K562 (cell line): ENCODE measurements around the gene RSPH6A. TPM values are rescaled to one million over a fixed set of nuclear protein-coding genes. Genes with fewer than 3 reads are reported as not detected.

Experiments used
- ATAC-seq: fragments of 200-7000 bp; cut with Tn5 transposase; 3 replicates; pipeline ENCODE4 v1.9.1; 2020; ENCODE audit warnings: moderate library complexity
- BruUV-seq: library from RNA; stranded (reverse); fragments of 400-500 nt; replicated peaks from 2 replicates; lab custom pipeline; 2021; lab: Mats Ljungman, UMichigan
- CTCF ChIA-PET: fragments of 300-600 bp; formaldehyde crosslinking; extraction: SDS; loops from one replicate; lab custom pipeline; 2021; ENCODE audit warnings: low intra/inter-chr PET ratio; lab: Yijun Ruan, JAX
- POLR2A ChIA-PET: fragments of 300-600, 350-650 bp; sonication (Branson Sonifier 250); formaldehyde crosslinking; extraction: SDS; loops from one replicate; lab custom pipeline; 2021; ENCODE audit warnings: antibody characterized with exemption, inconsistent platforms; lab: Yijun Ruan, JAX
- DNase-seq, 4 experiments: peaks; one replicate each; pipeline versions ENCODE4 v3.0.0 to v3.0.0-alpha.2; 2011 to 2018; ENCODE audit warnings: low spot score in 3 of 4, mixed read lengths in 3 of 4; ENCODE audit errors: extremely low read depth in 1 of 4
- FAIRE-seq: peaks from 2 replicates; lab custom pipeline; 2011; peaks lifted over from hg19 to GRCh38; lab: Jason Lieb, UNC
- H2AFZ ChIP-seq: 2 replicates; pipeline ENCODE4 v1.6.0; 2011; ENCODE audit warnings: low read depth, low read length, control low read depth, inconsistent platforms
- H3K27ac ChIP-seq: fragments of 200-600 bp; 3 replicates; pipeline ENCODE4 v1.8.0; 2011; ENCODE audit warnings: low read depth, mild to moderate bottlenecking, control low read depth, inconsistent platforms, low read length, moderate library complexity, mixed read lengths; ENCODE audit errors: extremely low read depth
- H3K27me3 ChIP-seq, 2 experiments: fragments of 300-600 bp in 1 of 2; 2 replicates in 1 of 2; 3 replicates in 1 of 2; pipeline versions ENCODE4 v1.6.0 to v1.8.0; 2011; ENCODE audit warnings: inconsistent platforms in 2 of 2, low read length in 2 of 2, mild to moderate bottlenecking in 1 of 2, mixed read lengths in 1 of 2, moderate library complexity in 1 of 2; ENCODE audit not compliant: control insufficient read depth in 2 of 2, insufficient read depth in 2 of 2
- H3K36me3 ChIP-seq: fragments of 300-600 bp; 3 replicates; pipeline ENCODE4 v1.8.0; 2011; ENCODE audit warnings: mild to moderate bottlenecking, low read length, inconsistent platforms; ENCODE audit not compliant: control insufficient read depth, insufficient read depth
- H3K4me1 ChIP-seq, 2 experiments: fragments of 200-600 bp in 1 of 2; replicated peaks in 1 of 2; 2 replicates in 1 of 2; 3 replicates in 1 of 2; pipeline versions ENCODE4 v1.5.1 to v1.8.0; 2011; ENCODE audit warnings: inconsistent platforms in 2 of 2, low read length in 2 of 2, mild to moderate bottlenecking in 1 of 2, mixed read lengths in 1 of 2, moderate library complexity in 1 of 2; ENCODE audit not compliant: control insufficient read depth in 2 of 2, insufficient read depth in 2 of 2
- H3K4me2 ChIP-seq: 2 replicates; pipeline ENCODE4 v1.6.1; 2011; ENCODE audit warnings: low read length, control low read depth, inconsistent platforms, mixed read lengths; ENCODE audit not compliant: insufficient read depth
- H3K4me3 ChIP-seq: fragments of 200-600 bp; sonication (generic), shearing (Covaris generic); 2 replicates; pipeline ENCODE4 v1.5.1; 2016; ENCODE audit warnings: control low read depth, inconsistent platforms
- H3K79me2 ChIP-seq: fragments of 200-600 bp; 3 replicates; pipeline ENCODE4 v1.8.0; 2011; ENCODE audit warnings: low read length, inconsistent platforms; ENCODE audit not compliant: control insufficient read depth, insufficient read depth
- H3K9ac ChIP-seq, 2 experiments: 2 replicates each; pipeline versions ENCODE4 v1.6.0 to v1.6.1; 2011; ENCODE audit warnings: low read depth in 2 of 2, low read length in 2 of 2, control low read depth in 1 of 2, inconsistent platforms in 1 of 2, mild to moderate bottlenecking in 1 of 2, mixed read lengths in 1 of 2; ENCODE audit not compliant: insufficient read depth in 1 of 2
- H3K9me1 ChIP-seq: one replicate; pipeline ENCODE4 v1.6.0; 2011; ENCODE audit warnings: inconsistent platforms, mild to moderate bottlenecking, low read length, moderate library complexity; ENCODE audit not compliant: control insufficient read depth, insufficient read depth
- H3K9me3 ChIP-seq: replicated peaks from 2 replicates; pipeline ENCODE4 v1.5.1; 2011; ENCODE audit warnings: low read depth, low read length, inconsistent platforms; ENCODE audit not compliant: control insufficient read depth, insufficient read depth
- H4K20me1 ChIP-seq: replicated peaks from 2 replicates; pipeline ENCODE4 v1.6.1; 2011; ENCODE audit warnings: low read length, inconsistent platforms, mixed read lengths; ENCODE audit not compliant: control insufficient read depth, insufficient read depth
- WGBS: fragments of 100-300 bp; shearing (Covaris generic); methylation state at CpG from one replicate; pipeline ENCODE4 v1.1.6; 2016; ENCODE audit warnings: low coverage, mixed read lengths; ENCODE audit not compliant: insufficient coverage; ENCODE audit errors: missing lambda C conversion rate; 5-methylcytosine and 5-hydroxymethylcytosine counted together
- in situ Hi-C: fragments of 300-500 bp; cut with MboI; formaldehyde crosslinking; loops from 4 replicates; pipeline ENCODE4 v1.15.0; 2018; ENCODE audit warnings: inconsistent platforms, mixed read lengths
- intact Hi-C: fragments of 100-400 bp; cut with micrococcal nuclease; formaldehyde crosslinking; loops from 2 replicates; pipeline ENCODE4 v1.14.2; 2022
- polyA plus RNA-seq, 8 experiments: library from polyadenylated mRNA; depleted of rRNA in 4 of 8; stranded (reverse) in 5 of 8; unstranded in 3 of 8; fragments of >200 nt; fragmentation: Nextera tagmentation in 2 of 8; fragmentation: Illumina TruSeq in 1 of 8; extraction: Ambion mirVana in 2 of 8; extraction: Trizol in 1 of 8; gene quantifications; 2 replicates each; pipeline versions ENCODE4 v1.2.1 to v1.2.3, GENCODE V29; 2011 to 2014; ENCODE audit warnings: inconsistent platforms in 1 of 8, missing spikeins in 1 of 8
- total RNA-seq, 7 experiments: library from RNA; depleted of rRNA in 6 of 7; stranded (reverse); fragments of >200 nt in 6 of 7; fragmentation: Illumina TruSeq in 2 of 7; extraction: Trizol in 2 of 7; gene quantifications; 2 replicates each; pipeline versions ENCODE4 v1.2.1 to v1.2.3, GENCODE V29; 2011 to 2021; ENCODE audit warnings: low replicate concordance in 1 of 7
- TF ChIP-seq, protein P1 (sequence below): fragments of 450-650 bp; formaldehyde crosslinking; IDR thresholded peaks from 2 replicates; pipeline ENCODE4 v1.4.0; 2022; ENCODE audit warnings: missing genetic modification characterization
- TF ChIP-seq, protein P2 (sequence below), 2 experiments: IDR thresholded peaks; 2 replicates each; pipeline ENCODE4 v1.6.1; 2012; ENCODE audit warnings: improper control_type of control experiment in 2 of 2, low read depth in 2 of 2, low read length in 2 of 2, borderline replicate concordance in 1 of 2
- TF ChIP-seq, protein P3 (sequence below): fragments of 450-650 bp; IDR thresholded peaks from 2 replicates; pipeline ENCODE4 v1.6.1; 2016; ENCODE audit warnings: low read depth

RSPH6A gene
- total and polyA plus RNA-seq, 9 of the 15 experiments (the other 6 are each of a cell fraction or from before 2014, with no cell fraction given): 0.03 to 0.15 (median 0.07) TPM; not detected in 5

DNA sequence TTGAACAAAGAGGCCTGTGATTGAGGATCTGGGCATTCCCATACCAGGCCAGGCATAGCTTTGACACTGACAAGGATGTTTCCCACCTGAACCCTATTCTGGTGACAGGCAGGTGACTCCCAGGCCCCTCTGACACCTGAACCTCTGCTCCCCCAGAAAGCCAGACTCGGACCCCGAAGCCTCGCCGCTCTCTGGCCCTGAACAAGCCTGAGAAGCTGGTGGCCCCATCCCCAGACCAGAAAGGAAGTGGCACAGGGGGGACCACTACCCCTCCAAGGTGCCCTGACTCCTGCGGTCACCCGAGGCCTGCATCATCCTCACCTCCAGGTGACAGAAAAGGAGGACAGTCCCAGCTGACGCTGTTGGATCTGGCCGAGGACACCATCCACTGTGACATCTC lies 60.8 kb downstream of the RSPH6A start:
- 84% methylated on average over 8 of the region's 8 CpGs for WGBS
- H3K4me3 ChIP-seq: no peak overlapping the region
- DNase-seq (no peak), FAIRE-seq (no peak), ATAC-seq (no peak)
- H3K27me3 ChIP-seq: no peaks in the 10 kb centered on the region; a peak in 1 of 5 replicates
- no peak overlapping the region for H3K9ac ChIP-seq
- ChIA-PET POLR2A (interaction anchor here (0.6 to 1.1 kb wide), 2 partner anchors 16 to 24 kb away, joined by 3 read pairs; partner anchors contain the start of gene FBXO46), CTCF (no interaction called here)
- no peaks in the 10 kb centered on the region for H3K36me3 ChIP-seq
- no peaks in the 10 kb centered on the region for H4K20me1 ChIP-seq
- H3K9me1 ChIP-seq: no peaks in the 10 kb centered on the region
- no TSS peak for BruUV-seq
- no peaks in the 10 kb centered on the region for H3K79me2 ChIP-seq
- in situ Hi-C loops (no loop called here), intact Hi-C loops (no loop called here)
- H3K27ac ChIP-seq: no peak overlapping the region
- H2AFZ ChIP-seq: no peak overlapping the region
- H3K9me3 ChIP-seq: no peaks in the 10 kb centered on the region
- no peak overlapping the region for H3K4me2 ChIP-seq
- H3K4me1 ChIP-seq: peaks cover 0 to 5% of the 10 kb centered on the region in 2 experiments; a peak in 2 of 5 replicates
- TF ChIP-seq, protein P1, sequence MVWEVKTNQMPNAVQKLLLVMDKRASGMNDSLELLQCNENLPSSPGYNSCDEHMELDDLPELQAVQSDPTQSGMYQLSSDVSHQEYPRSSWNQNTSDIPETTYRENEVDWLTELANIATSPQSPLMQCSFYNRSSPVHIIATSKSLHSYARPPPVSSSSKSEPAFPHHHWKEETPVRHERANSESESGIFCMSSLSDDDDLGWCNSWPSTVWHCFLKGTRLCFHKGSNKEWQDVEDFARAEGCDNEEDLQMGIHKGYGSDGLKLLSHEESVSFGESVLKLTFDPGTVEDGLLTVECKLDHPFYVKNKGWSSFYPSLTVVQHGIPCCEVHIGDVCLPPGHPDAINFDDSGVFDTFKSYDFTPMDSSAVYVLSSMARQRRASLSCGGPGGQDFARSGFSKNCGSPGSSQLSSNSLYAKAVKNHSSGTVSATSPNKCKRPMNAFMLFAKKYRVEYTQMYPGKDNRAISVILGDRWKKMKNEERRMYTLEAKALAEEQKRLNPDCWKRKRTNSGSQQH (CRISPR knock-in tag): no peak
- TF ChIP-seq, protein P2, sequence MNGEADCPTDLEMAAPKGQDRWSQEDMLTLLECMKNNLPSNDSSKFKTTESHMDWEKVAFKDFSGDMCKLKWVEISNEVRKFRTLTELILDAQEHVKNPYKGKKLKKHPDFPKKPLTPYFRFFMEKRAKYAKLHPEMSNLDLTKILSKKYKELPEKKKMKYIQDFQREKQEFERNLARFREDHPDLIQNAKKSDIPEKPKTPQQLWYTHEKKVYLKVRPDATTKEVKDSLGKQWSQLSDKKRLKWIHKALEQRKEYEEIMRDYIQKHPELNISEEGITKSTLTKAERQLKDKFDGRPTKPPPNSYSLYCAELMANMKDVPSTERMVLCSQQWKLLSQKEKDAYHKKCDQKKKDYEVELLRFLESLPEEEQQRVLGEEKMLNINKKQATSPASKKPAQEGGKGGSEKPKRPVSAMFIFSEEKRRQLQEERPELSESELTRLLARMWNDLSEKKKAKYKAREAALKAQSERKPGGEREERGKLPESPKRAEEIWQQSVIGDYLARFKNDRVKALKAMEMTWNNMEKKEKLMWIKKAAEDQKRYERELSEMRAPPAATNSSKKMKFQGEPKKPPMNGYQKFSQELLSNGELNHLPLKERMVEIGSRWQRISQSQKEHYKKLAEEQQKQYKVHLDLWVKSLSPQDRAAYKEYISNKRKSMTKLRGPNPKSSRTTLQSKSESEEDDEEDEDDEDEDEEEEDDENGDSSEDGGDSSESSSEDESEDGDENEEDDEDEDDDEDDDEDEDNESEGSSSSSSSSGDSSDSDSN (IDR thresholded peaks at IDR 0.05; ENCODE audit: borderline replicate concordance in 1 of 2, low read depth in 2 of 2, low read length in 2 of 2): no peak
- TF ChIP-seq, protein P3, sequence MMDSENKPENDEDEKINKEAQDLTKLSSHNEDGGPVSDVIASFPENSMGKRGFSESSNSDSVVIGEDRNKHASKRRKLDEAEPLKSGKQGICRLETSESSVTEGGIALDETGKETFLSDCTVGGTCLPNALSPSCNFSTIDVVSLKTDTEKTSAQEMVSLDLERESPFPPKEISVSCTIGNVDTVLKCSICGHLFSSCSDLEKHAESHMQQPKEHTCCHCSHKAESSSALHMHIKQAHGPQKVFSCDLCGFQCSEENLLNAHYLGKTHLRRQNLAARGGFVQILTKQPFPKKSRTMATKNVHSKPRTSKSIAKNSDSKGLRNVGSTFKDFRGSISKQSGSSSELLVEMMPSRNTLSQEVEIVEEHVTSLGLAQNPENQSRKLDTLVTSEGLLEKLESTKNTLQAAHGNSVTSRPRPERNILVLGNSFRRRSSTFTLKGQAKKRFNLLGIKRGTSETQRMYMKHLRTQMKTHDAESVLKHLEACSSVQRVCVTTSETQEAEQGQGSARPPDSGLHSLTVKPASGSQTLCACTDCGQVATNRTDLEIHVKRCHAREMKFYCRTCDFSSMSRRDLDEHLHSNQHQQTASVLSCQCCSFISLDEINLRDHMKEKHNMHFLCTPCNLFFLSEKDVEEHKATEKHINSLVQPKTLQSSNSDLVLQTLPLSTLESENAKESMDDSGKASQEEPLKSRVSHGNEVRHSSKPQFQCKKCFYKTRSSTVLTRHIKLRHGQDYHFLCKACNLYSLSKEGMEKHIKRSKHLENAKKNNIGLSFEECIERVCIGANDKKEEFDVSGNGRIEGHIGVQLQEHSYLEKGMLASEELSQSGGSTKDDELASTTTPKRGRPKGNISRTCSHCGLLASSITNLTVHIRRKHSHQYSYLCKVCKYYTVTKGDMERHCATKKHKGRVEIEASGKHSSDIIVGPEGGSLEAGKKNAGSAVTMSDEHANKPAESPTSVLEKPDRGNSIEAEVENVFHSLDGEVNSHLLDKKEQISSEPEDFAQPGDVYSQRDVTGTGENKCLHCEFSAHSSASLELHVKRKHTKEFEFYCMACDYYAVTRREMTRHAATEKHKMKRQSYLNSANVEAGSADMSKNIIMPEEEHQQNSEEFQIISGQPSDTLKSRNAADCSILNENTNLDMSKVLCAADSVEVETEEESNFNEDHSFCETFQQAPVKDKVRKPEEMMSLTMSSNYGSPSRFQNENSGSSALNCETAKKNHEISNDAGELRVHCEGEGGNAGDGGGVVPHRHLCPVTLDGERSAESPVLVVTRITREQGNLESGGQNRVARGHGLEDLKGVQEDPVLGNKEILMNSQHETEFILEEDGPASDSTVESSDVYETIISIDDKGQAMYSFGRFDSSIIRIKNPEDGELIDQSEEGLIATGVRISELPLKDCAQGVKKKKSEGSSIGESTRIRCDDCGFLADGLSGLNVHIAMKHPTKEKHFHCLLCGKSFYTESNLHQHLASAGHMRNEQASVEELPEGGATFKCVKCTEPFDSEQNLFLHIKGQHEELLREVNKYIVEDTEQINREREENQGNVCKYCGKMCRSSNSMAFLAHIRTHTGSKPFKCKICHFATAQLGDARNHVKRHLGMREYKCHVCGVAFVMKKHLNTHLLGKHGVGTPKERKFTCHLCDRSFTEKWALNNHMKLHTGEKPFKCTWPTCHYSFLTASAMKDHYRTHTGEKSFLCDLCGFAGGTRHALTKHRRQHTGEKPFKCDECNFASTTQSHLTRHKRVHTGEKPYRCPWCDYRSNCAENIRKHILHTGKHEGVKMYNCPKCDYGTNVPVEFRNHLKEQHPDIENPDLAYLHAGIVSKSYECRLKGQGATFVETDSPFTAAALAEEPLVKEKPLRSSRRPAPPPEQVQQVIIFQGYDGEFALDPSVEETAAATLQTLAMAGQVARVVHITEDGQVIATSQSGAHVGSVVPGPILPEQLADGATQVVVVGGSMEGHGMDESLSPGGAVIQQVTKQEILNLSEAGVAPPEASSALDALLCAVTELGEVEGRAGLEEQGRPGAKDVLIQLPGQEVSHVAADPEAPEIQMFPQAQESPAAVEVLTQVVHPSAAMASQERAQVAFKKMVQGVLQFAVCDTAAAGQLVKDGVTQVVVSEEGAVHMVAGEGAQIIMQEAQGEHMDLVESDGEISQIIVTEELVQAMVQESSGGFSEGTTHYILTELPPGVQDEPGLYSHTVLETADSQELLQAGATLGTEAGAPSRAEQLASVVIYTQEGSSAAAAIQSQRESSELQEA: no peak
